ENCODE measurements around the gene RERE.
"Not testable (repeated sequence)": the region's sequence is repeated elsewhere in the genome, so short reads cannot be mapped to it uniquely, and the experiment has no call there.

RERE gene

GRCh38 chr1:8382051-8382505 lies 435.4 kb downstream of the RERE start:
- in situ Hi-C loops (cut with MboI; ENCODE audit: low pct_unique_long_range_greater_than_20kb, low sequenced_read_pairs, unreplicated experiment), result no loop called here
- no peak for TF ChIP-seq CTCF (IDR thresholded peaks at IDR 0.05; ENCODE audit: extremely low read depth, insufficient read depth, missing control alignments)
- no peak for DNase-seq (ENCODE audit: low spot score)

GRCh38 chr1:8381618-8382017 lies 435.8 kb downstream of the RERE start:
- no peak for DNase-seq (ENCODE audit: low spot score)
- in situ Hi-C loops (cut with MboI; ENCODE audit: low pct_unique_long_range_greater_than_20kb, low sequenced_read_pairs, unreplicated experiment), result no loop called here
- no peak for TF ChIP-seq CTCF (IDR thresholded peaks at IDR 0.05; ENCODE audit: extremely low read depth, insufficient read depth, missing control alignments)

- in situ Hi-C loops (cut with MboI; ENCODE audit: low pct_unique_long_range_greater_than_20kb, low sequenced_read_pairs, unreplicated experiment); DNase-seq (ENCODE audit: low spot score): not testable (repeated sequence)
Measured at GRCh38 chr1:8380310-8380709, 437.1 kb downstream of the RERE start.

- in situ Hi-C loops (cut with MboI; ENCODE audit: low pct_unique_long_range_greater_than_20kb, low sequenced_read_pairs, unreplicated experiment), result no loop called here
- DNase-seq (ENCODE audit: low spot score), result no peak
- no peak for TF ChIP-seq CTCF (IDR thresholded peaks at IDR 0.05; ENCODE audit: extremely low read depth, insufficient read depth, missing control alignments)
Measured at GRCh38 chr1:8379513-8380186, 437.8 kb downstream of the RERE start.

GRCh38 chr1:8378981-8379470 lies 438.4 kb downstream of the RERE start:
- no peak for TF ChIP-seq CTCF (IDR thresholded peaks at IDR 0.05; ENCODE audit: extremely low read depth, insufficient read depth, missing control alignments)
- in situ Hi-C loops (cut with MboI; ENCODE audit: low pct_unique_long_range_greater_than_20kb, low sequenced_read_pairs, unreplicated experiment), result no loop called here
- DNase-seq (ENCODE audit: low spot score), result no peak

GRCh38 chr1:8378178-8378577 lies 439.3 kb downstream of the RERE start:
- TF ChIP-seq CTCF (IDR thresholded peaks at IDR 0.05; ENCODE audit: extremely low read depth, insufficient read depth, missing control alignments), result no peak
- no peak for DNase-seq (ENCODE audit: low spot score)
- in situ Hi-C loops (cut with MboI; ENCODE audit: low pct_unique_long_range_greater_than_20kb, low sequenced_read_pairs, unreplicated experiment), result no loop called here

- TF ChIP-seq CTCF (IDR thresholded peaks at IDR 0.05; ENCODE audit: extremely low read depth, insufficient read depth, missing control alignments), result no peak
- in situ Hi-C loops (cut with MboI; ENCODE audit: low pct_unique_long_range_greater_than_20kb, low sequenced_read_pairs, unreplicated experiment), result no loop called here
- DNase-seq (ENCODE audit: low spot score), result no peak
Measured at GRCh38 chr1:8377271-8377981, 440.0 kb downstream of the RERE start.

Measured in GM13977 (cell line).